H1 (cell line): ENCODE measurements around the gene CIC. TPM values are rescaled to one million over a fixed set of nuclear protein-coding genes. Genes with fewer than 3 reads are reported as not detected.

ENCODE experiments used
- CTCF ChIA-PET: fragments of 300-600 bp; sonication (Branson Sonifier 250); formaldehyde crosslinking; loops from one replicate; lab custom pipeline; 2021; ENCODE audit not compliant: partially characterized antibody; lab: Charles Lee
- POLR2A ChIA-PET: fragments of 300-600 bp; sonication (Branson Sonifier 250); formaldehyde crosslinking; loops from one replicate; lab custom pipeline; 2021; ENCODE audit warnings: inconsistent platforms; ENCODE audit not compliant: partially characterized antibody; lab: Charles Lee
- DNase-seq, 2 experiments: peaks; one replicate each; pipeline versions ENCODE4 v3.0.0 to v3.0.0-alpha.2; 2010 to 2022; ENCODE audit warnings: low spot score in 2 of 2, low read depth in 1 of 2, mixed read lengths in 1 of 2
- FAIRE-seq: peaks from 2 replicates; lab custom pipeline; 2011; peaks lifted over from hg19 to GRCh38; lab: Jason Lieb, UNC
- H2AFZ ChIP-seq: 2 replicates; pipeline ENCODE4 v1.8.1; 2012; ENCODE audit warnings: low read length, inconsistent platforms
- H2AK5ac ChIP-seq: 2 replicates; pipeline ENCODE4 v1.6.1; 2013; ENCODE audit warnings: low read depth, low read length
- H2BK120ac ChIP-seq: replicated peaks from 2 replicates; pipeline ENCODE3; 2013; ENCODE audit warnings: low read depth, low read length, inconsistent platforms
- H2BK12ac ChIP-seq: 2 replicates; pipeline ENCODE4 v1.6.1; 2013; ENCODE audit warnings: low read depth, low read length
- H2BK15ac ChIP-seq: 2 replicates; pipeline ENCODE4 v1.6.1; 2013; ENCODE audit warnings: low read length
- H2BK20ac ChIP-seq: 2 replicates; pipeline ENCODE4 v1.6.1; 2013; ENCODE audit warnings: low read length
- H2BK5ac ChIP-seq: 2 replicates; pipeline ENCODE4 v1.6.1; 2013; ENCODE audit warnings: low read depth, low read length
- H3K14ac ChIP-seq: 2 replicates; pipeline ENCODE4 v1.6.1; 2013; ENCODE audit warnings: inconsistent platforms; ENCODE audit not compliant: insufficient read length
- H3K18ac ChIP-seq: 2 replicates; pipeline ENCODE4 v1.6.1; 2013; ENCODE audit warnings: low read length; ENCODE audit errors: extremely low read depth
- H3K23ac ChIP-seq: 2 replicates; pipeline ENCODE4 v1.6.1; 2013; ENCODE audit warnings: inconsistent platforms; ENCODE audit not compliant: insufficient read length
- H3K23me2 ChIP-seq: 2 replicates; pipeline ENCODE4 v1.6.1; 2013; ENCODE audit warnings: low read depth, low read length
- H3K27ac ChIP-seq: 2 replicates; pipeline ENCODE4 v1.6.1; 2011; ENCODE audit warnings: low read depth, low read length, inconsistent platforms
- H3K27me3 ChIP-seq, 4 experiments: replicated peaks in 1 of 4; 1 replicate in 1 of 4; 2 replicates in 3 of 4; pipeline versions ENCODE4 v1.6.1 to v1.8.1; 2011 to 2013; ENCODE audit warnings: low read length in 3 of 4, mild to moderate bottlenecking in 3 of 4, inconsistent platforms in 2 of 4, mixed read lengths in 2 of 4, moderate library complexity in 1 of 4; ENCODE audit not compliant: control insufficient read depth in 3 of 4, insufficient read depth in 3 of 4; ENCODE audit errors: extremely low read depth in 1 of 4
- H3K36me3 ChIP-seq, 4 experiments: 2 replicates each; pipeline versions ENCODE4 v1.6.1 to v1.8.1; 2011 to 2013; ENCODE audit warnings: mild to moderate bottlenecking in 4 of 4, low read length in 3 of 4, moderate library complexity in 2 of 4, control low read depth in 1 of 4, inconsistent platforms in 1 of 4; ENCODE audit not compliant: insufficient read depth in 4 of 4, control insufficient read depth in 2 of 4
- H3K4ac ChIP-seq: replicated peaks from 2 replicates; pipeline ENCODE3; 2013; ENCODE audit warnings: low read length, low read depth, mixed read lengths, inconsistent platforms; ENCODE audit not compliant: insufficient read length
- H3K4me1 ChIP-seq, 4 experiments: replicated peaks in 1 of 4; 1 replicate in 1 of 4; 2 replicates in 3 of 4; pipeline versions ENCODE4 v1.6.1 to v1.8.1; 2011 to 2013; ENCODE audit warnings: low read length in 3 of 4, inconsistent platforms in 2 of 4, mixed read lengths in 1 of 4; ENCODE audit not compliant: insufficient read depth in 4 of 4, control insufficient read depth in 3 of 4
- H3K4me2 ChIP-seq, 2 experiments: 2 replicates each; pipeline versions ENCODE4 v1.6.1 to v1.8.1; 2011 to 2013; ENCODE audit warnings: low read depth in 2 of 2, low read length in 2 of 2, control low read depth in 1 of 2, inconsistent platforms in 1 of 2, mild to moderate bottlenecking in 1 of 2; ENCODE audit not compliant: insufficient read depth in 1 of 2
- H3K4me3 ChIP-seq, 4 experiments: fragments of 200-600, 300-600 bp in 1 of 4; sonication (generic), shearing (Covaris generic), sonication (Bioruptor Twin) in 1 of 4; 2 replicates each; pipeline versions ENCODE4 v1.5.1 to v1.8.1; 2011 to 2016; ENCODE audit warnings: low read length in 4 of 4, low read depth in 3 of 4, control low read depth in 2 of 4, inconsistent platforms in 2 of 4, mild to moderate bottlenecking in 2 of 4, mixed read lengths in 1 of 4, moderate library complexity in 1 of 4; ENCODE audit not compliant: insufficient read depth in 2 of 4; ENCODE audit errors: extremely low read depth in 1 of 4
- H3K56ac ChIP-seq: replicated peaks from 2 replicates; pipeline ENCODE3; 2013; ENCODE audit warnings: low read depth, mild to moderate bottlenecking, mixed read lengths, low read length, inconsistent platforms; ENCODE audit not compliant: insufficient read length
- H3K79me1 ChIP-seq: 2 replicates; pipeline ENCODE4 v1.6.1; 2013; ENCODE audit warnings: low read depth, low read length, control low read depth
- H3K79me2 ChIP-seq, 2 experiments: 2 replicates each; pipeline versions ENCODE4 v1.6.1 to v1.8.1; 2012 to 2013; ENCODE audit warnings: low read length in 2 of 2, mild to moderate bottlenecking in 2 of 2, inconsistent platforms in 1 of 2; ENCODE audit not compliant: insufficient read depth in 2 of 2, control insufficient read depth in 1 of 2
- H3K9ac ChIP-seq, 4 experiments: replicated peaks in 1 of 4; 1 replicate in 1 of 4; 2 replicates in 3 of 4; pipeline versions ENCODE4 v1.6.1 to v1.8.1; 2011 to 2013; ENCODE audit warnings: low read depth in 3 of 4, low read length in 3 of 4, control low read depth in 2 of 4, mild to moderate bottlenecking in 2 of 4, moderate library complexity in 2 of 4, inconsistent platforms in 1 of 4; ENCODE audit errors: extremely low read depth in 1 of 4
- H3K9me3 ChIP-seq, 2 experiments: 2 replicates each; pipeline versions ENCODE4 v1.6.1 to v1.8.1; 2012 to 2013; ENCODE audit warnings: mild to moderate bottlenecking in 2 of 2, moderate library complexity in 2 of 2, control low read depth in 1 of 2, inconsistent platforms in 1 of 2, low read depth in 1 of 2, low read length in 1 of 2, mixed read lengths in 1 of 2; ENCODE audit not compliant: insufficient read depth in 2 of 2
- H4K20me1 ChIP-seq, 2 experiments: replicated peaks in 1 of 2; 2 replicates each; pipeline versions ENCODE3 to v1.8.1; 2011 to 2013; ENCODE audit warnings: inconsistent platforms in 2 of 2, low read length in 2 of 2, mild to moderate bottlenecking in 1 of 2; ENCODE audit not compliant: insufficient read depth in 2 of 2, control insufficient read depth in 1 of 2
- H4K5ac ChIP-seq: 2 replicates; pipeline ENCODE4 v1.6.1; 2013; ENCODE audit warnings: low read length, low read depth, mixed read lengths, inconsistent platforms; ENCODE audit not compliant: insufficient read length
- H4K8ac ChIP-seq: 2 replicates; pipeline ENCODE4 v1.8.0; 2013; ENCODE audit warnings: mild to moderate bottlenecking, moderate library complexity, low read length, inconsistent platforms; ENCODE audit not compliant: insufficient read depth; ENCODE audit errors: extremely low read depth
- H4K91ac ChIP-seq: replicated peaks from 2 replicates; pipeline ENCODE3; 2013; ENCODE audit warnings: low read length, mixed read lengths, inconsistent platforms; ENCODE audit not compliant: insufficient read length
- BCL11A ChIP-seq, 2 experiments: IDR thresholded peaks; one replicate each; pipeline ENCODE4 v1.6.1; 2011; ENCODE audit warnings: low read depth in 2 of 2, low read length in 2 of 2, mild to moderate bottlenecking in 2 of 2
- CHD2 ChIP-seq: IDR thresholded peaks from 2 replicates; pipeline ENCODE4 v1.6.1; 2012; ENCODE audit warnings: low read length, improper control_type of control experiment
- GTF2F1 ChIP-seq: IDR thresholded peaks from 2 replicates; pipeline ENCODE4 v1.6.1; 2012; ENCODE audit warnings: low read depth, low read length, improper control_type of control experiment, borderline replicate concordance
- HDAC2 ChIP-seq, 2 experiments: fragments of 300-600 bp in 1 of 2; sonication (generic) in 1 of 2; IDR thresholded peaks; 2 replicates each; pipeline ENCODE4 v1.6.1; 2011 to 2012; ENCODE audit warnings: low read depth in 2 of 2, low read length in 2 of 2, mild to moderate bottlenecking in 2 of 2, moderate library complexity in 2 of 2, borderline replicate concordance in 1 of 2, inconsistent platforms in 1 of 2
- MAFK ChIP-seq: IDR thresholded peaks from 2 replicates; pipeline ENCODE4 v1.6.1; 2012; ENCODE audit warnings: low read depth, mild to moderate bottlenecking, improper control_type of control experiment, low read length
- RBBP5 ChIP-seq: IDR thresholded peaks from 2 replicates; pipeline ENCODE4 v1.7.1; 2012; ENCODE audit warnings: low read depth, mild to moderate bottlenecking, inconsistent platforms, low read length, moderate library complexity, borderline replicate concordance
- SIRT6 ChIP-seq: IDR thresholded peaks from one replicate; pipeline ENCODE4 v1.7.1; 2012; ENCODE audit warnings: low read length, inconsistent platforms
- SIX5 ChIP-seq: IDR thresholded peaks from 2 replicates; pipeline ENCODE4 v1.6.1; 2011; ENCODE audit warnings: mild to moderate bottlenecking, low read depth, low read length
- SP4 ChIP-seq: IDR thresholded peaks from 2 replicates; pipeline ENCODE4 v1.6.1; 2012; ENCODE audit warnings: low read length, inconsistent platforms
- TEAD4 ChIP-seq: IDR thresholded peaks from 2 replicates; pipeline ENCODE4 v1.6.1; 2012; ENCODE audit warnings: low read depth, low read length, inconsistent platforms, mixed read lengths
- WGBS, 2 experiments: shearing (Covaris generic) in 1 of 2; methylation state at CpG; one replicate each; pipeline versions ENCODE4 v1.1.6 to v1.1.7; 2013 to 2015; ENCODE audit warnings: low lambda C conversion rate in 2 of 2, mixed read lengths in 2 of 2, inconsistent platforms in 1 of 2, low coverage in 1 of 2, missing lambda C conversion rate in 1 of 2; ENCODE audit not compliant: insufficient replicate concordance in 2 of 2, insufficient coverage in 1 of 2, insufficient read length in 1 of 2; ENCODE audit errors: extremely low coverage in 1 of 2, missing lambda C conversion rate in 1 of 2; 5-methylcytosine and 5-hydroxymethylcytosine counted together
- polyA plus RNA-seq, 7 experiments: library from polyadenylated mRNA; depleted of rRNA in 3 of 7; stranded (reverse) in 5 of 7; unstranded in 2 of 7; fragments of >200 nt in 5 of 7; fragments of 200-250 nt in 2 of 7; gene quantifications; 1 replicate in 5 of 7; 2 replicates in 1 of 7; 4 replicates in 1 of 7; pipeline versions ENCODE4 v1.2.1 to v1.2.3, GENCODE V29; 2011 to 2013; ENCODE audit warnings: missing spikeins in 2 of 7, mixed read lengths in 2 of 7
- total RNA-seq: library from RNA; stranded (reverse); fragmentation: NEBNext Ultra II Directional; extraction: Animal tissue kit (Norgen Biotek cat#: 25700); gene quantifications from 2 replicates; pipeline ENCODE4 v1.2.1, GENCODE V29; 2021

The CIC gene
- total and polyA plus RNA-seq, 2 of the 8 experiments (the other 6 are each of a cell fraction or from before 2014, with no cell fraction given), result 13.2 to 43.6 TPM

GRCh38 chr19:42271861-42272534 lies 2.9 kb downstream of the CIC start:
- Histone ChIP-seq H3K56ac (no peak overlapping the region), H2BK20ac (no peak overlapping the region), H3K27ac (no peak overlapping the region)
- TF ChIP-seq CHD2, result no peak
- no peak for TF ChIP-seq SIX5
- no peak for TF ChIP-seq GTF2F1
- TF ChIP-seq TEAD4, result no peak
- no peak for TF ChIP-seq HDAC2 (IDR thresholded peaks at IDR 0.05; ENCODE audit: borderline replicate concordance in 1 of 2, low read depth in 2 of 2, low read length in 2 of 2)
- TF ChIP-seq BCL11A (IDR thresholded peaks at IDR 0.05; ENCODE audit: low read depth in 2 of 2, low read length in 2 of 2), result no peak
- TF ChIP-seq SIRT6, result no peak
- no peak for TF ChIP-seq RBBP5
- TF ChIP-seq SP4, result no peak
- TF ChIP-seq MAFK, result no peak
- TF ChIP-seq, all 59 proteins: peak for 0
- peaks cover 10% of the 10 kb centered on the region; the same call in 1 of the 2 replicates for H3K23me2 ChIP-seq
- H3K18ac ChIP-seq, result no peak overlapping the region
- H4K91ac ChIP-seq, result no peak overlapping the region
- no peak overlapping the region for H2AK5ac ChIP-seq
- H3K36me3 ChIP-seq, result peaks cover 0 to 15% (median 5%) of the 10 kb centered on the region in 4 experiments; a peak in 2 of 8 replicates
- POLR2A ChIA-PET, result interaction anchor here (4.1 kb wide), 1 partner anchor 9 kb away, joined by 27 read pairs; no protein-coding TSS in a partner anchor
- H2BK12ac ChIP-seq, result no peak overlapping the region
- H4K20me1 ChIP-seq, result peaks cover 0 to 8% of the 10 kb centered on the region in 2 experiments
- WGBS, 2 experiments, result 92% methylated on average over 27 of the region's 35 CpGs; no CpG with 5 or more reads in 1 of the 2 experiments
- H3K4me3 ChIP-seq, result no peak overlapping the region
- H3K79me1 ChIP-seq, result peaks cover 5% of the 10 kb centered on the region
- H3K79me2 ChIP-seq, result peaks cover 0 to 9% of the 10 kb centered on the region in 2 experiments; a peak in 1 of 4 replicates
- no peaks in the 10 kb centered on the region for H3K9me3 ChIP-seq
- no peak overlapping the region for H2BK5ac ChIP-seq
- H3K9ac ChIP-seq, result no peak overlapping the region
- CTCF ChIA-PET, result interaction anchor here (1.4 to 3.1 kb wide), 2 partner anchors 7 to 26 kb away, joined by 3 to 17 read pairs; no protein-coding TSS in a partner anchor
- H4K5ac ChIP-seq, result no peak overlapping the region
- peaks cover 2 to 21% (median 10%) of the 10 kb centered on the region in 4 experiments for H3K4me1 ChIP-seq
- no peak for FAIRE-seq
- H4K8ac ChIP-seq, result no peak overlapping the region; the same call in 1 of the 2 replicates
- no peak overlapping the region for H2BK15ac ChIP-seq
- no peak overlapping the region for H3K14ac ChIP-seq
- H3K4me2 ChIP-seq, result no peak overlapping the region
- no peak overlapping the region for H2BK120ac ChIP-seq
- H2AFZ ChIP-seq, result no peak overlapping the region
- H3K23ac ChIP-seq, result no peak overlapping the region
- DNase-seq, result no peak
- no peak overlapping the region for H3K4ac ChIP-seq
- H3K27me3 ChIP-seq, result no peaks in the 10 kb centered on the region
